CD14-positive monocyte (primary cell): ENCODE measurements around the gene SRGAP1. TPM values are rescaled to one million over a fixed set of nuclear protein-coding genes. Genes with fewer than 3 reads are reported as not detected.
"Not testable (repeated sequence)": the region's sequence is repeated elsewhere in the genome, so short reads cannot be mapped to it uniquely, and the experiment has no call there.

Source experiments
- DNase-seq, 3 donors: peaks; one replicate each; pipeline ENCODE4 v3.0.0-alpha.2; 2011 to 2022
- H2AFZ ChIP-seq: 2 replicates; pipeline ENCODE4 v1.6.0; 2012; ENCODE audit warnings: mild to moderate bottlenecking, low read depth, low read length, inconsistent platforms; ENCODE audit not compliant: insufficient read depth, poor library complexity, severe bottlenecking
- H3K27ac ChIP-seq, 2 donors: 1 replicate in 1 of 2; 2 replicates in 1 of 2; pipeline ENCODE4 v1.5.1; 2012 to 2013; ENCODE audit warnings: low read length in 2 of 2, control low read depth in 1 of 2, inconsistent platforms in 1 of 2, low read depth in 1 of 2, mild to moderate bottlenecking in 1 of 2
- H3K27me3 ChIP-seq, 2 donors: one replicate each; pipeline versions ENCODE4 v1.6.0 to v1.6.1; 2011 to 2013; ENCODE audit warnings: low read length in 2 of 2; ENCODE audit not compliant: control insufficient read depth in 2 of 2, insufficient read depth in 2 of 2
- H3K36me3 ChIP-seq, 2 donors: replicated peaks in 1 of 2; 1 replicate in 1 of 2; 2 replicates in 1 of 2; pipeline versions ENCODE4 v1.5.1 to v1.6.1; 2012 to 2013; ENCODE audit warnings: low read length in 2 of 2, control low read depth in 1 of 2, inconsistent platforms in 1 of 2, mild to moderate bottlenecking in 1 of 2; ENCODE audit not compliant: insufficient read depth in 2 of 2, control insufficient read depth in 1 of 2
- H3K4me1 ChIP-seq, 2 donors: 1 replicate in 1 of 2; 2 replicates in 1 of 2; pipeline versions ENCODE4 v1.5.1 to v1.6.1; 2012 to 2013; ENCODE audit warnings: low read length in 2 of 2, control low read depth in 1 of 2, inconsistent platforms in 1 of 2, mild to moderate bottlenecking in 1 of 2, moderate library complexity in 1 of 2; ENCODE audit not compliant: insufficient read depth in 2 of 2, control insufficient read depth in 1 of 2
- H3K4me2 ChIP-seq: replicated peaks from 2 replicates; pipeline ENCODE3; 2012; ENCODE audit warnings: low read length, moderate library complexity, mild to moderate bottlenecking; ENCODE audit not compliant: poor library complexity, severe bottlenecking; ENCODE audit errors: extremely low read depth
- H3K4me3 ChIP-seq, 3 experiments: fragments of 200-600 bp in 1 of 3; sonication (generic) in 1 of 3; replicated peaks in 1 of 3; 1 replicate in 2 of 3; 2 replicates in 1 of 3; pipeline ENCODE4 v1.5.1; 2011 to 2013; ENCODE audit warnings: low read length in 3 of 3, mild to moderate bottlenecking in 3 of 3, control low read depth in 2 of 3, low read depth in 2 of 3, inconsistent platforms in 1 of 3, moderate library complexity in 1 of 3
- H3K79me2 ChIP-seq: 2 replicates; pipeline ENCODE4 v1.6.0; 2012; ENCODE audit warnings: mild to moderate bottlenecking, control low read depth, inconsistent platforms, low read length, moderate library complexity; ENCODE audit not compliant: insufficient read depth
- H3K9ac ChIP-seq: 2 replicates; pipeline ENCODE4 v1.6.0; 2017; ENCODE audit warnings: low read length, mild to moderate bottlenecking; ENCODE audit not compliant: insufficient read depth, poor library complexity, severe bottlenecking
- H3K9me3 ChIP-seq, 2 donors: replicated peaks in 1 of 2; 1 replicate in 1 of 2; 2 replicates in 1 of 2; pipeline versions ENCODE4 v1.5.1 to v1.6.1; 2012 to 2013; ENCODE audit warnings: low read length in 2 of 2, control low read depth in 1 of 2; ENCODE audit not compliant: control insufficient read depth in 1 of 2, insufficient read depth in 1 of 2
- H4K20me1 ChIP-seq: 2 replicates; pipeline ENCODE4 v1.6.0; 2012; ENCODE audit warnings: mild to moderate bottlenecking, low read length, control low read depth, moderate library complexity; ENCODE audit not compliant: insufficient read depth
- H3K27ac Mint-ChIP-seq, 7 donors: one replicate each; pipeline ENCODE4 v1.8.0; 2020; ENCODE audit warnings: mild to moderate bottlenecking in 7 of 7, mixed read lengths in 7 of 7, moderate library complexity in 6 of 7, inconsistent platforms in 2 of 7
- H3K27me3 Mint-ChIP-seq, 3 donors: one replicate each; pipeline ENCODE4 v1.8.0; 2021 to 2022; ENCODE audit warnings: low read depth in 3 of 3, mild to moderate bottlenecking in 3 of 3, mixed read lengths in 3 of 3, moderate library complexity in 3 of 3, inconsistent platforms in 1 of 3
- H3K36me3 Mint-ChIP-seq, 2 donors: one replicate each; pipeline ENCODE4 v1.8.0; 2020; ENCODE audit warnings: mixed read lengths in 2 of 2, inconsistent platforms in 1 of 2, mild to moderate bottlenecking in 1 of 2
- H3K4me1 Mint-ChIP-seq: one replicate; pipeline ENCODE4 v1.8.0; 2020; ENCODE audit warnings: mild to moderate bottlenecking, mixed read lengths
- H3K4me3 Mint-ChIP-seq, 2 donors: one replicate each; pipeline ENCODE4 v1.8.0; 2020; ENCODE audit warnings: mild to moderate bottlenecking in 2 of 2, mixed read lengths in 2 of 2, moderate library complexity in 1 of 2
- H3K9me3 Mint-ChIP-seq, 7 donors: one replicate each; pipeline ENCODE4 v1.8.0; 2020 to 2022; ENCODE audit warnings: mixed read lengths in 7 of 7, mild to moderate bottlenecking in 6 of 7, moderate library complexity in 6 of 7, inconsistent platforms in 2 of 7
- CTCF ChIP-seq: fragments of 200-600 bp; IDR thresholded peaks from one replicate; pipeline ENCODE4 v1.8.0; 2022; ENCODE audit warnings: antibody characterized with exemption, mild to moderate bottlenecking
- WGBS: methylation state at CpG from one replicate; pipeline ENCODE4 v1.1.5; 2013; ENCODE audit warnings: missing lambda C conversion rate; ENCODE audit not compliant: insufficient coverage; 5-methylcytosine and 5-hydroxymethylcytosine counted together
- intact Hi-C, 2 donors: fragments of 100-400 bp; cut with micrococcal nuclease; formaldehyde crosslinking; loops; one replicate each; pipeline versions ENCODE4 v1.15.0 to v1.15.1; 2023
- polyA plus RNA-seq, 3 donors: library from polyadenylated mRNA; depleted of rRNA in 1 of 3; unstranded in 2 of 3; stranded (reverse) in 1 of 3; fragments of 300-500 nt in 2 of 3; fragments of >200 nt in 1 of 3; fragmentation: Illumina TruSeq in 2 of 3; gene quantifications; 1 replicate in 2 of 3; 2 replicates in 1 of 3; pipeline ENCODE4 v1.2.3, GENCODE V29; 2012 to 2021

The SRGAP1 gene
- polyA plus RNA-seq, 3 donors = 0.05 to 0.52 (median 0.07) TPM

- Mint-ChIP-seq H3K36me3 (peaks cover 0 to 4% of the 10 kb centered on the region in 2 donors), H3K27ac (no peak overlapping the region)
- no peaks in the 10 kb centered on the region for H3K79me2 ChIP-seq
Measured at GRCh38 chr12:64128366-64128765, 283.9 kb downstream of the SRGAP1 start.

GRCh38 chr12:64130476-64130875 lies 286.0 kb downstream of the SRGAP1 start:
- H3K4me3 ChIP-seq, H3K4me1 Mint-ChIP-seq, H3K4me1 ChIP-seq, intact Hi-C loops, H3K36me3 ChIP-seq, H3K9ac ChIP-seq, H3K4me3 Mint-ChIP-seq, H3K79me2 ChIP-seq, H2AFZ ChIP-seq, H3K27ac ChIP-seq, H3K27me3 ChIP-seq, H4K20me1 ChIP-seq, H3K4me2 ChIP-seq, DNase-seq, H3K27me3 Mint-ChIP-seq, H3K36me3 Mint-ChIP-seq, H3K27ac Mint-ChIP-seq: not testable (repeated sequence)
- H3K9me3 Mint-ChIP-seq = peaks cover 12 to 26% (median 18%) of the 10 kb centered on the region in 7 donors
- peaks cover 4 to 12% of the 10 kb centered on the region in 2 donors for H3K9me3 ChIP-seq
- 100% methylated on average over 1 of the region's 2 CpGs for WGBS

More at GRCh38 chr12:64128366-64128765, 283.9 kb downstream of the SRGAP1 start:
- no peaks in the 10 kb centered on the region for H4K20me1 ChIP-seq
- H3K36me3 ChIP-seq = no peaks in the 10 kb centered on the region
- peaks cover 3 to 15% (median 5%) of the 10 kb centered on the region in 7 donors for H3K9me3 Mint-ChIP-seq
- H3K4me1 Mint-ChIP-seq = no peaks in the 10 kb centered on the region
- no peak for TF ChIP-seq CTCF
- DNase-seq = no peak
- no peak overlapping the region for H3K4me3 Mint-ChIP-seq
- H3K27me3 ChIP-seq = no peaks in the 10 kb centered on the region
- no peaks in the 10 kb centered on the region for H3K4me1 ChIP-seq
- WGBS = no CpG with 5 or more reads among the region's 1 CpG
- no peak overlapping the region for H3K4me2 ChIP-seq
- H3K4me3 ChIP-seq = no peak overlapping the region
- no peak overlapping the region for H3K9ac ChIP-seq
- H3K9me3 ChIP-seq = peaks cover 0 to 3% of the 10 kb centered on the region in 2 donors
- intact Hi-C loops = no loop called here
- H3K27me3 Mint-ChIP-seq = peaks cover 0 to 2% (median 0%) of the 10 kb centered on the region in 3 donors
- H3K27ac ChIP-seq = no peak overlapping the region
- no peak overlapping the region for H2AFZ ChIP-seq

- H3K4me3 Mint-ChIP-seq, H2AFZ ChIP-seq, H4K20me1 ChIP-seq, H3K36me3 Mint-ChIP-seq, H3K27me3 ChIP-seq, H3K4me2 ChIP-seq, H3K79me2 ChIP-seq, H3K9ac ChIP-seq, H3K27ac ChIP-seq, H3K4me3 ChIP-seq, intact Hi-C loops, H3K36me3 ChIP-seq, H3K4me1 Mint-ChIP-seq, H3K27me3 Mint-ChIP-seq, H3K27ac Mint-ChIP-seq, H3K4me1 ChIP-seq, DNase-seq: not testable (repeated sequence)
- H3K9me3 ChIP-seq = peaks cover 4 to 12% of the 10 kb centered on the region in 2 donors
- H3K9me3 Mint-ChIP-seq = peaks cover 12 to 26% (median 18%) of the 10 kb centered on the region in 7 donors
- WGBS = 97% methylated on average over 4 of the region's 6 CpGs
Measured at GRCh38 chr12:64131456-64131855, 287.0 kb downstream of the SRGAP1 start.

GRCh38 chr12:64132672-64133071 lies 288.2 kb downstream of the SRGAP1 start:
- H3K79me2 ChIP-seq, H3K36me3 Mint-ChIP-seq, H3K4me3 Mint-ChIP-seq, H3K27ac ChIP-seq, H3K27ac Mint-ChIP-seq, H3K36me3 ChIP-seq, H2AFZ ChIP-seq, H3K27me3 ChIP-seq, H3K4me1 ChIP-seq, intact Hi-C loops, H3K9ac ChIP-seq, DNase-seq, H4K20me1 ChIP-seq, H3K4me2 ChIP-seq, H3K27me3 Mint-ChIP-seq, H3K4me3 ChIP-seq, H3K4me1 Mint-ChIP-seq: not testable (repeated sequence)
- peaks cover 4 to 12% of the 10 kb centered on the region in 2 donors for H3K9me3 ChIP-seq
- H3K9me3 Mint-ChIP-seq = peaks cover 12 to 26% (median 18%) of the 10 kb centered on the region in 7 donors
- 100% methylated on average over 2 of the region's 2 CpGs for WGBS
